Neuronal stem cell (in vitro differentiated cells): Measurements from ENCODE around the gene ADAMTS14.
"Not testable (repeated sequence)": the region's sequence is repeated elsewhere in the genome, so short reads cannot be mapped to it uniquely, and the experiment has no call there.

Experiments used
- DNase-seq: peaks from one replicate; pipeline ENCODE4 v3.0.0-alpha.2; 2013; ENCODE audit warnings: low spot score
- H2AFZ ChIP-seq: one replicate; pipeline ENCODE4 v1.6.1; 2013; ENCODE audit warnings: mild to moderate bottlenecking, low read length, inconsistent platforms
- H2AK5ac ChIP-seq: 2 replicates; pipeline ENCODE4 v1.6.1; 2013; ENCODE audit warnings: low read depth, mild to moderate bottlenecking, inconsistent platforms, low read length, moderate library complexity, mixed read lengths
- H2BK120ac ChIP-seq: 2 replicates; pipeline ENCODE4 v1.6.1; 2013; ENCODE audit warnings: low read depth, mild to moderate bottlenecking, inconsistent platforms, low read length, moderate library complexity, mixed read lengths
- H2BK12ac ChIP-seq: one replicate; pipeline ENCODE4 v1.6.1; 2013; ENCODE audit warnings: low read length, inconsistent platforms
- H2BK15ac ChIP-seq: 2 replicates; pipeline ENCODE4 v1.6.1; 2013; ENCODE audit warnings: mild to moderate bottlenecking, low read length, inconsistent platforms, mixed read lengths
- H2BK5ac ChIP-seq: one replicate; pipeline ENCODE4 v1.6.1; 2013; ENCODE audit warnings: inconsistent platforms, mild to moderate bottlenecking, low read length, moderate library complexity
- H3K14ac ChIP-seq: one replicate; pipeline ENCODE4 v1.6.1; 2013; ENCODE audit warnings: low read length, inconsistent platforms
- H3K18ac ChIP-seq: 2 replicates; pipeline ENCODE4 v1.6.1; 2013; ENCODE audit warnings: low read length, inconsistent platforms
- H3K23ac ChIP-seq: 2 replicates; pipeline ENCODE4 v1.6.1; 2013; ENCODE audit warnings: low read depth, mild to moderate bottlenecking, mixed read lengths, low read length, inconsistent platforms; ENCODE audit not compliant: poor library complexity
- H3K27ac ChIP-seq: replicated peaks from 3 replicates; pipeline ENCODE4 v1.5.1; 2013; ENCODE audit warnings: low read length, inconsistent platforms
- H3K27me3 ChIP-seq, 3 experiments: 2 replicates each; pipeline ENCODE4 v1.6.1; 2013; ENCODE audit warnings: low read length in 3 of 3, mild to moderate bottlenecking in 2 of 3, inconsistent platforms in 1 of 3, low read depth in 1 of 3, mixed read lengths in 1 of 3, moderate library complexity in 1 of 3; ENCODE audit not compliant: control insufficient read depth in 3 of 3, insufficient read depth in 3 of 3
- H3K36me3 ChIP-seq, 2 donors: replicated peaks in 1 of 2; 2 replicates each; pipeline ENCODE4 v1.6.1; 2013; ENCODE audit warnings: low read length in 2 of 2; ENCODE audit not compliant: control insufficient read depth in 2 of 2, insufficient read depth in 2 of 2
- H3K4ac ChIP-seq: 2 replicates; pipeline ENCODE4 v1.6.1; 2013; ENCODE audit warnings: inconsistent platforms, mild to moderate bottlenecking, low read length, moderate library complexity
- H3K4me1 ChIP-seq, 2 donors: 1 replicate in 1 of 2; 2 replicates in 1 of 2; pipeline ENCODE4 v1.6.1; 2013; ENCODE audit warnings: low read length in 2 of 2, low read depth in 1 of 2; ENCODE audit not compliant: control insufficient read depth in 2 of 2, insufficient read depth in 1 of 2
- H3K4me2 ChIP-seq: one replicate; pipeline ENCODE4 v1.6.1; 2013; ENCODE audit warnings: mild to moderate bottlenecking, low read length, inconsistent platforms; ENCODE audit not compliant: insufficient read depth, poor library complexity, severe bottlenecking
- H3K4me3 ChIP-seq, 2 donors: 2 replicates each; pipeline ENCODE4 v1.5.1; 2013; ENCODE audit warnings: low read length in 2 of 2, mild to moderate bottlenecking in 2 of 2, inconsistent platforms in 1 of 2, moderate library complexity in 1 of 2
- H3K79me1 ChIP-seq: one replicate; pipeline ENCODE4 v1.6.1; 2013; ENCODE audit warnings: low read depth, mild to moderate bottlenecking, inconsistent platforms, low read length, moderate library complexity
- H3K9ac ChIP-seq: one replicate; pipeline ENCODE4 v1.6.1; 2013; ENCODE audit warnings: mild to moderate bottlenecking, low read depth, low read length, inconsistent platforms; ENCODE audit not compliant: poor library complexity
- H3K9me3 ChIP-seq, 2 donors: replicated peaks in 1 of 2; 2 replicates each; pipeline versions ENCODE3 to v1.6.1; 2013; ENCODE audit warnings: low read length in 2 of 2, mild to moderate bottlenecking in 2 of 2, inconsistent platforms in 1 of 2, low read depth in 1 of 2, mixed read lengths in 1 of 2, moderate library complexity in 1 of 2; ENCODE audit not compliant: control insufficient read depth in 2 of 2, insufficient read depth in 1 of 2
- H4K8ac ChIP-seq: one replicate; pipeline ENCODE4 v1.6.1; 2013; ENCODE audit warnings: low read depth, mild to moderate bottlenecking, inconsistent platforms, low read length, moderate library complexity
- H4K91ac ChIP-seq: one replicate; pipeline ENCODE4 v1.6.1; 2013; ENCODE audit warnings: low read length, low read depth, mild to moderate bottlenecking, inconsistent platforms; ENCODE audit not compliant: poor library complexity
- WGBS, 2 donors: extraction: QIAGEN DNeasy Blood & Tissue Kit; methylation state at CpG; one replicate each; pipeline ENCODE4 v1.1.7; 2013; ENCODE audit warnings: missing lambda C conversion rate in 2 of 2, mixed read lengths in 1 of 2; ENCODE audit not compliant: insufficient read length in 2 of 2, insufficient replicate concordance in 1 of 2; ENCODE audit errors: extremely low coverage in 2 of 2; 5-methylcytosine and 5-hydroxymethylcytosine counted together

The ADAMTS14 gene

GRCh38 chr10:70768026-70768685 is 95.8 kb downstream of the ADAMTS14 start:
- not testable (repeated sequence) for H4K91ac ChIP-seq, H3K9ac ChIP-seq, H2BK120ac ChIP-seq, H3K23ac ChIP-seq, H2AK5ac ChIP-seq, H3K79me1 ChIP-seq, H3K4me3 ChIP-seq, H3K4ac ChIP-seq, H3K4me1 ChIP-seq, H4K8ac ChIP-seq, H3K36me3 ChIP-seq, H3K14ac ChIP-seq, H3K27me3 ChIP-seq, H3K18ac ChIP-seq, H2BK5ac ChIP-seq, H2AFZ ChIP-seq, H3K27ac ChIP-seq, H2BK12ac ChIP-seq, H3K9me3 ChIP-seq, H3K4me2 ChIP-seq, H2BK15ac ChIP-seq, DNase-seq
- WGBS, 2 donors, result no CpG with 5 or more reads among the region's 6 CpGs

GRCh38 chr10:70769121-70769520 is 96.8 kb downstream of the ADAMTS14 start:
- no peak overlapping the region for H2BK5ac ChIP-seq
- H3K14ac ChIP-seq, result no peak overlapping the region
- H3K4me2 ChIP-seq, result no peak overlapping the region
- no peaks in the 10 kb centered on the region for H3K79me1 ChIP-seq
- no peak overlapping the region for H2AK5ac ChIP-seq
- no peak overlapping the region for H3K4me3 ChIP-seq
- H2BK120ac ChIP-seq, result no peak overlapping the region
- no peak overlapping the region for H3K4ac ChIP-seq
- no CpG with 5 or more reads among the region's 4 CpGs for WGBS, 2 donors
- no peaks in the 10 kb centered on the region for H3K4me1 ChIP-seq
- no peak overlapping the region for H3K9ac ChIP-seq
- H3K18ac ChIP-seq, result no peak overlapping the region
- DNase-seq, result no peak
- no peaks in the 10 kb centered on the region for H3K36me3 ChIP-seq
- no peak overlapping the region for H4K91ac ChIP-seq
- no peak overlapping the region for H2AFZ ChIP-seq
- H3K27me3 ChIP-seq, result no peaks in the 10 kb centered on the region
- no peak overlapping the region for H3K23ac ChIP-seq
- H2BK15ac ChIP-seq, result no peak overlapping the region
- H3K9me3 ChIP-seq, result peaks cover 2 to 5% of the 10 kb centered on the region in 2 donors
- no peak overlapping the region for H2BK12ac ChIP-seq
- no peak overlapping the region for H4K8ac ChIP-seq
- H3K27ac ChIP-seq, result no peak overlapping the region

DNA sequence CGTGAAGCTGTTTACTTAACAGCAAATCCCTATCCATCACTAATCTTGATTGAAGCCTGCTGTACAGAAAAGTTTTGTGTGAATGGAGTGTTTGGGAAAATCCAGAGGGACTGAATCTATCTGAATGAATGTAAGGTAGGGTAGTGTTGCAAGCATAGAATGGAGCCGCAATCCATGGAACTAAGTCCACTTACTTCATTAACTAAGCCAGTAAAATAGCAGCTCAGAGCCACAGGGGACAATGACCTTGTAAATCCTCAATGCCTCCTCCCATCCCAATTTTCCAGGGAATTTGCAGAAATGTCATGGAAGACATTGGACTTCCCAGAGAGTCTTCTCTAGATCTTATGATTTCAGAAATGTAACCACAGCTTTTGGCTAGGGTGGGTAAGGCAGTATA is 97.7 kb downstream of the ADAMTS14 start:
- no peaks in the 10 kb centered on the region for H3K79me1 ChIP-seq
- no CpG with 5 or more reads among the region's 2 CpGs for WGBS, 2 donors
- H3K18ac ChIP-seq, result no peak overlapping the region
- H3K4me2 ChIP-seq, result no peak overlapping the region
- H3K4me3 ChIP-seq, result no peak overlapping the region
- H2BK120ac ChIP-seq, result no peak overlapping the region
- H2AK5ac ChIP-seq, result no peak overlapping the region
- H3K27ac ChIP-seq, result no peak overlapping the region
- no peak overlapping the region for H3K9ac ChIP-seq
- H3K23ac ChIP-seq, result no peak overlapping the region
- H3K14ac ChIP-seq, result no peak overlapping the region
- no peak overlapping the region for H4K91ac ChIP-seq
- H2BK15ac ChIP-seq, result no peak overlapping the region
- DNase-seq, result no peak
- no peaks in the 10 kb centered on the region for H3K27me3 ChIP-seq
- H2AFZ ChIP-seq, result no peak overlapping the region
- no peaks in the 10 kb centered on the region for H3K4me1 ChIP-seq
- no peak overlapping the region for H3K4ac ChIP-seq
- peaks cover 2 to 5% of the 10 kb centered on the region in 2 donors for H3K9me3 ChIP-seq
- H4K8ac ChIP-seq, result no peak overlapping the region
- no peak overlapping the region for H2BK5ac ChIP-seq
- no peaks in the 10 kb centered on the region for H3K36me3 ChIP-seq
- H2BK12ac ChIP-seq, result no peak overlapping the region

GRCh38 chr10:70770516-70770915 is 98.2 kb downstream of the ADAMTS14 start:
- no CpG with 5 or more reads among the region's 7 CpGs for WGBS, 2 donors
- not testable (repeated sequence) for H2AK5ac ChIP-seq, H3K9ac ChIP-seq, H3K4me1 ChIP-seq, H3K9me3 ChIP-seq, DNase-seq, H3K14ac ChIP-seq, H4K91ac ChIP-seq, H3K27me3 ChIP-seq, H2BK12ac ChIP-seq, H2BK15ac ChIP-seq, H3K23ac ChIP-seq, H3K18ac ChIP-seq, H2BK5ac ChIP-seq, H4K8ac ChIP-seq, H2BK120ac ChIP-seq, H2AFZ ChIP-seq, H3K36me3 ChIP-seq, H3K4me2 ChIP-seq, H3K79me1 ChIP-seq, H3K27ac ChIP-seq, H3K4me3 ChIP-seq, H3K4ac ChIP-seq
